Hematopoietic multipotent progenitor cell treated with erythropoietin and hydrocortisone succinate and interleukin-3 and kit ligand, for 6 days (in vitro differentiated cells): ENCODE data around the gene CNOT10.
A peak's percentile ranks its signal among the peaks of the same experiment; 100 is the strongest.
"Not testable (repeated sequence)": the region's sequence is repeated elsewhere in the genome, so short reads cannot be mapped to it uniquely, and the experiment has no call there.

ENCODE experiments used
- DNase-seq: peaks from one replicate; pipeline ENCODE4 v3.0.0-alpha.2; 2015

The CNOT10 gene, protein sequence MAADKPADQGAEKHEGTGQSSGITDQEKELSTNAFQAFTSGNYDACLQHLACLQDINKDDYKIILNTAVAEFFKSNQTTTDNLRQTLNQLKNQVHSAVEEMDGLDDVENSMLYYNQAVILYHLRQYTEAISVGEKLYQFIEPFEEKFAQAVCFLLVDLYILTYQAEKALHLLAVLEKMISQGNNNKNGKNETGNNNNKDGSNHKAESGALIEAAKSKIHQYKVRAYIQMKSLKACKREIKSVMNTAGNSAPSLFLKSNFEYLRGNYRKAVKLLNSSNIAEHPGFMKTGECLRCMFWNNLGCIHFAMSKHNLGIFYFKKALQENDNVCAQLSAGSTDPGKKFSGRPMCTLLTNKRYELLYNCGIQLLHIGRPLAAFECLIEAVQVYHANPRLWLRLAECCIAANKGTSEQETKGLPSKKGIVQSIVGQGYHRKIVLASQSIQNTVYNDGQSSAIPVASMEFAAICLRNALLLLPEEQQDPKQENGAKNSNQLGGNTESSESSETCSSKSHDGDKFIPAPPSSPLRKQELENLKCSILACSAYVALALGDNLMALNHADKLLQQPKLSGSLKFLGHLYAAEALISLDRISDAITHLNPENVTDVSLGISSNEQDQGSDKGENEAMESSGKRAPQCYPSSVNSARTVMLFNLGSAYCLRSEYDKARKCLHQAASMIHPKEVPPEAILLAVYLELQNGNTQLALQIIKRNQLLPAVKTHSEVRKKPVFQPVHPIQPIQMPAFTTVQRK

GRCh38 chr3:32684800-32685542, at the start of gene CNOT10:
CNOT10 (plus strand) TSS chr3:32685188; CDS start chr3:32685461, 273 bp downstream.
- peak; percentile 97 for DNase-seq

DNA sequence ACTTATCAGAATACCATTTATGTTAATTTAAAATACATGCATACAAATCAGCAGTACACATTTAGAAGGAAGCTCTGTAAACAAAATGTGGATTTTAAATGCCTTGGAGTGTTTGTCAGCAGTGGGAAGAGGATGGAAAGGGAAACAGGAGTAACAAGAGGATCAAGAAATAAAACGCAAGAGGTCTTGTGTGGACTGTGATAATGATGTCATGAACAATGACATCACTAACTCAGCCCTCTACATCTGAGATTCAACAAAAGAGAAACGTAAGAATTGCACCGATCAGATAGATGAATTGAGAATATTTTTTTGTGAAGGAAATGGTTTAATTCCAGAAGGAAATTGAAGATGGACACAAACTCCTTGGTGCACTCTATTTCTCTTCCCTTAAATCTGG, 44.0 kb upstream of the CNOT10 start:
- DNase-seq: no peak

GRCh38 chr3:32641356-32641755, 43.6 kb upstream of the CNOT10 start:
- no peak for DNase-seq

- DNase-seq: no peak
These were observed 41.6 kb upstream of the CNOT10 start for GRCh38 chr3:32643354-32643753.

DNA sequence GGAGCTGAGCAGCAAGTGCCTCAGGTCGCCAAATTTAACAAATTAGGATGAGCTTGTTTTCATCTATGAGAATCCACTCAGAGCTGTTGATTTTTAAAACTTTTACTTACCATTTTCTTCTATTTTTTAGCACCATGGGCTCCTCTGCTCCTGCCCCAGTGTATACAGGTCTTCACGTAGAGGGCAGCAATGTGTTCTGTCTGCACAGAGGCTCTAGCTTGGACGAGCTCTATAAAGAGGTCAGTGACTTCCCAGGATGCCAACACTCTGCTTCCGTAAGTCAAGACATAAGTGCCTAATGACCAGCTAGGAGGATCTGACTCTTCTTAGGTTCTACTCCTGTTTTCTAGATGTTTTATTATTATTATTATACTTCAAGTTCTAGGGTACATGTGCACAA, 41.2 kb upstream of the CNOT10 start:
- no peak for DNase-seq

- DNase-seq: no peak
These were observed 40.6 kb upstream of the CNOT10 start for GRCh38 chr3:32644380-32644779.

GRCh38 chr3:32646761-32647160, 38.2 kb upstream of the CNOT10 start:
- DNase-seq: no peak

DNA sequence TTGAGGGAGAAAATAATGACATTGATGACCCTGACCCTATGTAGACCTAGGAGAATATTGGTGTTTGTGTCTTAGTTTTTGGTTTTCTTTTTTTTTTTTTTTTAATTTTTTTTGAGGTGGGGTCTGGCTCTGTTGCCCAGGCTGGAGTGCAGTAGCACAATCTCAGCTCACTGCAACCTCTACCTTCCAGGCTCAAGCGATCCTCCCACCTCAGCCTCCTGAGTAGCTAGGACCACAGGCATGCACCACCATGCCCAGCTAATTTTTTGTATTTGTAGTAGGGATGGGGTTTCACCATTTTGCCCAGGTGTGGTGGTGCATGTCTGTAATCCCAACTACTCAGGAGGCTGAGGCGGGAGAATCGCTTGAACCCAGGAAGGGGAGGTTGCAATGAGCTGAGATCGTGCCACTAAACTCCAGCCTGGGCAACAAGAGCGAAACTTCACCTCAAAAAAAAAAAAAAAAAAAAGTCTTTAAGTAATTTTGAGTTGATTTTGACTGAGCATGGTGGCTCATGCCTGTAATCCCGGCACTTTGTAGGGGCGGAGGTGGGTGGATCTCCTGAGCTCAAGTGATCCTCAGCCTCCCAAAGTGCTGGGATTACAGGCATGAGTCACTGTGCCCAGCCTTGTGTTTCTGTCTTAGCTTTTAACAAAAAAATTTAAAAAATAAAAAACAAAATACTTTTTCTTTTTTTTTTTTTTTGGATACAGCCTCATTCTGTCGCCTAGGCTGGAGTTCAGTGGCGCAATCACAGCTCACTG, 32.5 kb upstream of the CNOT10 start:
- DNase-seq: not testable (repeated sequence)

GRCh38 chr3:32655167-32655566, 29.8 kb upstream of the CNOT10 start:
- DNase-seq: no peak

DNA sequence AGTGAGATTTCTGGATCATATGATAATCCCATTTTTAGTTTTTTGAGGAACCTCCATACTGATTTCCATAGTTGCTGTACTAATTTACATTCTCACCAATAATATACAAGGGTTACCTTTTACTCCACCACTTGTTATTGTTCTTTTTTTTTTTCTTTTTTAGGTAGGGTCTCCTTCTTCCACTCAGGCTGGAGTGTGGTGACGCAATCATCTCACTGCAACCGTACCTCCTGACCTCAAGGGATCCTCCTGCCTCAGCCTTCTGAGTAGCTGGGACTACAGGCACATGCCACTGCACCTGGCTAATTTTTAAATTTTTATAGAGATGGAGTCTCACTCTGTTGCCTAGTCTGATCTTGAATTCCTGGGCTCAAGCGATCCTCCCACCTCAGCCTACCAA, 24.4 kb upstream of the CNOT10 start:
- DNase-seq: no peak

DNA sequence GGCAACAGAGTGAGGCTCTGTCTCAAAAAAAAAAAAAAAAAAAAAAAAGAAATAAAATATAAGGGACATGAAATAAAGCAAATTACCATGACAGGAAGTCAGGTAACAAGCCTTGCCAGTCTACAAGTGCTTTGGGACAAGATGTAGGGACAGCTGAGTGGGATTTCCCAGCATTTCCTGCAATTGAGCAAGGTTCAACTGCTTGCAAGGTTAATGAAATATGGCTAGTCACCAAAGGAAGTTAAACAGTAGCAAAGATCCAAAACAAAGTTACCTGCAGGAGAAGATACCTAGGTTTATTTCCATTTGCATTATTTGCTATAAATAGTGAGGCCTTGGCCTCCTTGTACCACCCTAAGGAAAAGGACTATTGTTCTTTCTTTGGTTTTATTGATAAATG, 22.3 kb upstream of the CNOT10 start:
- DNase-seq: no peak

GRCh38 chr3:32664630-32665075, 20.3 kb upstream of the CNOT10 start:
- DNase-seq: peak; percentile 82

DNA sequence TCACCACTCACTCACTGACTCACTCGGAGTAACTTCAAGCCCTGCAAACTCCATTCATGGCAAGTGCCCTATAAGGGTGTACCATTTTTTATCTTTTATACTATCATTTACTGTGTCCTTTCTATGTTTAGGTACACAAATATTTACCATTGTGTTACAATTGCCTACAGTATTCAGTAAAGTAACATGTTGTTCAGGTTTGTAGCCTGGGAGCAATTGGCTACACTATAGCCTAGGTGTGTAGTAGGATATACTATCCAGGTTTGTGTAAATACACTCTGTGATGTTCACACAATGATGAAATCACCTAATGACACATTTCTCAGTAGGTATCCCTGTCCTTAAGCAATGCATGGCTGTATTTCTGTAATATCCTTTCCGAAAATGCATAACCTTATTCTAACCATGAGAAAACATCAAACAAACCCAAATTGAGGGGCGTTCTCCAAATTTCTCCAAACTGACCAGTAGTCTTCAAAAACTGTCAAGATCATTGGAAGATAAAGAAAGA, 17.9 kb upstream of the CNOT10 start:
- no peak for DNase-seq

GRCh38 chr3:32669226-32669625, 15.8 kb upstream of the CNOT10 start:
- DNase-seq: not testable (repeated sequence)

- DNase-seq: not testable (repeated sequence)
These were observed 11.3 kb upstream of the CNOT10 start for GRCh38 chr3:32673730-32674129.

DNA sequence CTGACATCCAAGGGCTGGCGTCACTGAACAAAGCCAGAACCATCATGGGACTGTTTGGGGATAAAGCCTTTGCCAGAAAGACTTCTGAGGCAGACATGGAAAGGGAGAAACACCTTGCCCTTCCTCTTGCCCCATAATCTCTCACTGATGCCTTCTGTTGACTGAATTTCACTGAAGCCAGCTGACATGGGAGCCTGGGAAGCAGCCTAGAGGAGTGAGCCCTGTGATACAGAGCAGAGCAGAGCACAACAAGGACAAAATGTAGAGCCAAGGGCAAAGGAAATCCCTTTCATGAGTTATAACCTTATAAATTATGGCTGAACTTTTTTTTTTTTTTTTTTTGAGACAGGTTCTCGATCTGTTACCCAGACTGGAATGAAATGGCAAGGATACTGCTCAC, 9.8 kb upstream of the CNOT10 start:
- DNase-seq: no peak

DNA sequence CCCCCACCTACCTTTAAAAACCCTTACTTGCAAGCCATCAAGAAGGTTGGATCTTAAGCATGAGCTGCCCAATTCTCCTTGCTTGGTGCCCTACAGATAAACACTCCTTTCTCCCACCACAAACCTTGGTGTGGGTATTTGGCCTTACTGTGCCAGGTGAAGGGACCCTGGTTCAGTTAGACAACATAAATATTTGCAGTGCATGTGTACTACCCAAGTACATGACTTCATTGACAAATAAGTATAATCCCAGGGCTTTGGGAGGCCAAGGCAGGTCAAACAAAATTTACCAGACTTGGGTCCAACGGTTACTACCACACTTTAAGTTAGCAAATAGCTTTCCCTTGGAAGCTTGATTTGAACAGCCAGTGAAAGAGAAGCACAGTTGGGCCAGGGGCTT, 9.3 kb upstream of the CNOT10 start:
- no peak for DNase-seq

- DNase-seq: no peak
These were observed 3.2 kb upstream of the CNOT10 start for GRCh38 chr3:32681811-32682210.

DNA sequence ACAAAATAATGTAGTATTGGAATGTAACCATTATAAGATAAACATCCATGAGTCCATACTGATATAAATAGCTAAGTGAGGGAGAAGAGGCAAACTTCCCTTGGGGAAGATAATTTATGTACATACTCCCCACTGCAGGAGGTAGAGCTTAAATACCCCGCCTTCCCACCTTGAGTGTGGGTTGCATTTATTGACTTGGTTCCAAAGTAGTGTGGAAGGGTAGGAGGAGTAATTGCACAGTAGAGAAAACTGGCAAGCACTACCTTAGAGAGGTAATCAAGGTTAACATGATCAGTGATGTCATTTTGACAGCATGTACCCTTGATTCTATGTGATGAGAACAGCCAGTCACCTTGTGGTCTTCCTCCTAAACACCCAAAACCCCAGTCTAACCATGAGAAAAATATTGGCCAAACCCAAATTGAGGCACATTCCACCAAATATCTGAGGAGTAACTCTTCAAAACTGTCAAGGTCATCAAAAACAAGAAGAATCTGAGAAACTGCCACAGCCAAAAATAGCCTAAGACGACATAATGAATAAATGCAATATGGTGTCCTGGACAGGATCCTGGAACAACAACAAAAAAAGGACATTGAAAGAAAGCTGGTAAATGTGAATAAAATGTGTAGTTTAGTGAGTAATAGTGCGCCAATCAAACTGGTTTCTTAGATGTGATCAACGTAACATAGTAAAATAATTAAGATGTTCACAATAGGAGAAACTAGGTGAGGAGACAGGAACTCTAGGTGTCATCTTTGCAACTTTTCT, 774 bp upstream of the CNOT10 start:
- no peak for DNase-seq

GRCh38 chr3:32685543-32686185, 676 bp downstream of the CNOT10 start:
- DNase-seq: peak; percentile 48

DNA sequence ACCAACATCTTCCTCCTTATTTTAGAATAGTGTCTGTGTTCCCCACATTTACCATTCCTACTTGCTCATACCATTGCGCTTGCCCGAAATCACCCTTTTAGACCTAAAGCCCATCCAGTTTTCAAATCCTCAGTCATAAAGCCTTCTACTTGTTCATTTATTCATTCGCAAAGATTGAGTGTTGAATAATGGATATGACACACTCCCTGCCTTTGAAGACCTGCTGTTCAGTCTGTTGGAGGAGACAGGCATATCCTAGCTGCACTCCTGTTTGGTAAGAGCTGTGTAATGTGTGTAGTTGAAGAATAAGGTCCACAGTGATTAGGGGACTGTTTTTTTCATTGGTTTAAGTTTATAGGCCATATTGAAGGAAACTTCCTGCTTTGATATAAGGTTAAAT, 1.7 kb downstream of the CNOT10 start:
- DNase-seq: peak; percentile 21
